Measurements from ENCODE around the gene THAP11. TPM values are rescaled to one million over a fixed set of nuclear protein-coding genes. Genes with fewer than 3 reads are reported as not detected.

The THAP11 gene
- total and polyA plus RNA-seq, 2 of the 13 experiments (the other 11 are each of a cell fraction or from before 2014, with no cell fraction given), result 44.2 to 53.4 TPM

DNA sequence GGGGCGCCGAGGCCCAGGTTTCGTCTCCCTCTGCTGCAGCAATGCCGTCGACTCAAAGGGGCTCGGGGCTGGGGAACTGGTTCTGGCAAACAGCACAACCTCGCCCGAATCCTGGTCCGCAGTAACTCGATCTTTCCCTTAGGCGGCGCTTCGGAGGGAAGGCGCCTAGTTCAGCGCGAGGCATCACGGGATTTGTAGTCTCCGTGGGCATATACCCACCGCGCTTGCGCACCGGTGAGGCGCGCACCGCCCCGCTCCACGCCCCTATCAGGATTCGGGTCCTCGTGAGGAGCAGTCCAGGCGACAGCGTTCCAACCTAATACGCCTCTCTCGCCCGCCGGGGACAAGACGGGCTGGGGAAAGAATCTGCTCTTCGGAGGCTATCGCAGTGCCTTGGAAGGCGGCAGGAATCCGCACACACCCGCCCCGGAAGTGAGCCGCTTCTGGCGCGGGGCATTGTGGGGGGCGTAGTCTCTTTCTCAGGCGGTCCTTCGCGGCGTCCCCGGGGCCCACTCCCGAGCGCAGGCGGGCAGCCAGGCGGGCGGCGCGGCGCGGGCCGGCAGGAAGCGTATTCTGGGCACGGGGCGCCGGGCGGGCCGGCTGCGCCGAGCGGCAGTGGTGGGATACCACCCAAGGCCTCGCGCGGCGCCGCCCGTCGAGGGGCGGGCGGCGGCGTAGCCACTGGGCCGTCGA lies at the start of gene THAP11 (continued):
- TF ChIP-seq, protein P1, sequence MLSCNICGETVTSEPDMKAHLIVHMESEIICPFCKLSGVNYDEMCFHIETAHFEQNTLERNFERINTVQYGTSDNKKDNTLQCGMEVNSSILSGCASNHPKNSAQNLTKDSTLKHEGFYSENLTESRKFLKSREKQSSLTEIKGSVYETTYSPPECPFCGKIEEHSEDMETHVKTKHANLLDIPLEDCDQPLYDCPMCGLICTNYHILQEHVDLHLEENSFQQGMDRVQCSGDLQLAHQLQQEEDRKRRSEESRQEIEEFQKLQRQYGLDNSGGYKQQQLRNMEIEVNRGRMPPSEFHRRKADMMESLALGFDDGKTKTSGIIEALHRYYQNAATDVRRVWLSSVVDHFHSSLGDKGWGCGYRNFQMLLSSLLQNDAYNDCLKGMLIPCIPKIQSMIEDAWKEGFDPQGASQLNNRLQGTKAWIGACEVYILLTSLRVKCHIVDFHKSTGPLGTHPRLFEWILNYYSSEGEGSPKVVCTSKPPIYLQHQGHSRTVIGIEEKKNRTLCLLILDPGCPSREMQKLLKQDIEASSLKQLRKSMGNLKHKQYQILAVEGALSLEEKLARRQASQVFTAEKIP (CRISPR knock-in tag; IDR thresholded peaks at IDR 0.05; ENCODE audit: borderline replicate concordance), result no peak
- TF ChIP-seq, protein P2, sequence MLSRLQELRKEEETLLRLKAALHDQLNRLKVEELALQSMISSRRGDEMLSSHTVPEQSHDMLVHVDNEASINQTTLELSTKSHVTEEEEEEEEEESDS (CRISPR knock-in tag; IDR thresholded peaks at IDR 0.05; ENCODE audit: borderline replicate concordance), result peak; percentile 45; the same call in 1 of the 2 replicates
- TF ChIP-seq CREB1 (IDR thresholded peaks at IDR 0.05) (peak; percentile 49; the same call in 1 of the 2 replicates), CREB1 (CRISPR knock-in tag; IDR thresholded peaks at IDR 0.05) (peak; percentile 85), KMT2B (CRISPR knock-in tag; IDR thresholded peaks at IDR 0.05) (peak; percentile 78), SALL1 (CRISPR knock-in tag; IDR thresholded peaks at IDR 0.05) (peak; percentile 60), NR2F2 (IDR thresholded peaks at IDR 0.05; ENCODE audit: borderline replicate concordance, low read depth) (no peak), ZNF746 (CRISPR knock-in tag; IDR thresholded peaks at IDR 0.05) (0 out of 2 replicates have a peak, but pooled peaks have one; percentile 18), THAP7 (CRISPR knock-in tag; IDR thresholded peaks at IDR 0.05) (0 out of 2 replicates have a peak, but pooled peaks have one; percentile 4), SOX5 (CRISPR knock-in tag; IDR thresholded peaks at IDR 0.05; ENCODE audit: borderline replicate concordance) (peak; percentile 23; the same call in 1 of the 2 replicates), SIN3B (IDR thresholded peaks at IDR 0.05; ENCODE audit: low read length) (no peak; the same call in 1 of the 2 replicates), ZNF784 (CRISPR knock-in tag; IDR thresholded peaks at IDR 0.05; ENCODE audit: borderline replicate concordance) (peak; percentile 76; the same call in 1 of the 2 replicates), ASH2L (IDR thresholded peaks at IDR 0.05; ENCODE audit: insufficient read length, low read depth, low read length) (peak; percentile 86), ZNF782 (CRISPR knock-in tag; IDR thresholded peaks at IDR 0.05; ENCODE audit: borderline replicate concordance) (no peak), ZNF264 (CRISPR knock-in tag; IDR thresholded peaks at IDR 0.05) (peak; percentile 47; the same call in 1 of the 2 replicates), ZNF432 (CRISPR knock-in tag; IDR thresholded peaks at IDR 0.05; ENCODE audit: borderline replicate concordance) (no peak)
- TF ChIP-seq, protein P3, sequence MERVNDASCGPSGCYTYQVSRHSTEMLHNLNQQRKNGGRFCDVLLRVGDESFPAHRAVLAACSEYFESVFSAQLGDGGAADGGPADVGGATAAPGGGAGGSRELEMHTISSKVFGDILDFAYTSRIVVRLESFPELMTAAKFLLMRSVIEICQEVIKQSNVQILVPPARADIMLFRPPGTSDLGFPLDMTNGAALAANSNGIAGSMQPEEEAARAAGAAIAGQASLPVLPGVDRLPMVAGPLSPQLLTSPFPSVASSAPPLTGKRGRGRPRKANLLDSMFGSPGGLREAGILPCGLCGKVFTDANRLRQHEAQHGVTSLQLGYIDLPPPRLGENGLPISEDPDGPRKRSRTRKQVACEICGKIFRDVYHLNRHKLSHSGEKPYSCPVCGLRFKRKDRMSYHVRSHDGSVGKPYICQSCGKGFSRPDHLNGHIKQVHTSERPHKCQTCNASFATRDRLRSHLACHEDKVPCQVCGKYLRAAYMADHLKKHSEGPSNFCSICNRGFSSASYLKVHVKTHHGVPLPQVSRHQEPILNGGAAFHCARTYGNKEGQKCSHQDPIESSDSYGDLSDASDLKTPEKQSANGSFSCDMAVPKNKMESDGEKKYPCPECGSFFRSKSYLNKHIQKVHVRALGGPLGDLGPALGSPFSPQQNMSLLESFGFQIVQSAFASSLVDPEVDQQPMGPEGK (CRISPR knock-in tag; IDR thresholded peaks at IDR 0.05), result peak; percentile 46; the same call in 1 of the 2 replicates
- TF ChIP-seq, protein P4, sequence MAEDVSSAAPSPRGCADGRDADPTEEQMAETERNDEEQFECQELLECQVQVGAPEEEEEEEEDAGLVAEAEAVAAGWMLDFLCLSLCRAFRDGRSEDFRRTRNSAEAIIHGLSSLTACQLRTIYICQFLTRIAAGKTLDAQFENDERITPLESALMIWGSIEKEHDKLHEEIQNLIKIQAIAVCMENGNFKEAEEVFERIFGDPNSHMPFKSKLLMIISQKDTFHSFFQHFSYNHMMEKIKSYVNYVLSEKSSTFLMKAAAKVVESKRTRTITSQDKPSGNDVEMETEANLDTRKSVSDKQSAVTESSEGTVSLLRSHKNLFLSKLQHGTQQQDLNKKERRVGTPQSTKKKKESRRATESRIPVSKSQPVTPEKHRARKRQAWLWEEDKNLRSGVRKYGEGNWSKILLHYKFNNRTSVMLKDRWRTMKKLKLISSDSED (CRISPR knock-in tag; IDR thresholded peaks at IDR 0.05), result no peak
- TF ChIP-seq, protein P5, sequence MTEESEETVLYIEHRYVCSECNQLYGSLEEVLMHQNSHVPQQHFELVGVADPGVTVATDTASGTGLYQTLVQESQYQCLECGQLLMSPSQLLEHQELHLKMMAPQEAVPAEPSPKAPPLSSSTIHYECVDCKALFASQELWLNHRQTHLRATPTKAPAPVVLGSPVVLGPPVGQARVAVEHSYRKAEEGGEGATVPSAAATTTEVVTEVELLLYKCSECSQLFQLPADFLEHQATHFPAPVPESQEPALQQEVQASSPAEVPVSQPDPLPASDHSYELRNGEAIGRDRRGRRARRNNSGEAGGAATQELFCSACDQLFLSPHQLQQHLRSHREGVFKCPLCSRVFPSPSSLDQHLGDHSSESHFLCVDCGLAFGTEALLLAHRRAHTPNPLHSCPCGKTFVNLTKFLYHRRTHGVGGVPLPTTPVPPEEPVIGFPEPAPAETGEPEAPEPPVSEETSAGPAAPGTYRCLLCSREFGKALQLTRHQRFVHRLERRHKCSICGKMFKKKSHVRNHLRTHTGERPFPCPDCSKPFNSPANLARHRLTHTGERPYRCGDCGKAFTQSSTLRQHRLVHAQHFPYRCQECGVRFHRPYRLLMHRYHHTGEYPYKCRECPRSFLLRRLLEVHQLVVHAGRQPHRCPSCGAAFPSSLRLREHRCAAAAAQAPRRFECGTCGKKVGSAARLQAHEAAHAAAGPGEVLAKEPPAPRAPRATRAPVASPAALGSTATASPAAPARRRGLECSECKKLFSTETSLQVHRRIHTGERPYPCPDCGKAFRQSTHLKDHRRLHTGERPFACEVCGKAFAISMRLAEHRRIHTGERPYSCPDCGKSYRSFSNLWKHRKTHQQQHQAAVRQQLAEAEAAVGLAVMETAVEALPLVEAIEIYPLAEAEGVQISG (CRISPR knock-in tag; IDR thresholded peaks at IDR 0.05), result peak; percentile 89

All from HepG2 (cell line).